Sigmoid colon (tissue), 4 donors: Measurements from ENCODE around the gene PRKAR2B.

Experiments used
- CTCF ChIP-seq, 4 experiments: fragments of 450-650 bp in 3 of 4; fragments of 200-600 bp in 1 of 4; IDR thresholded peaks; one replicate each; pipeline ENCODE4 v1.5.1; 2016 to 2019; ENCODE audit warnings: antibody characterized with exemption in 4 of 4, mild to moderate bottlenecking in 3 of 4, moderate library complexity in 2 of 4
- EP300 ChIP-seq, 4 donors: sonication (generic); formaldehyde crosslinking; IDR thresholded peaks; one replicate each; pipeline ENCODE4 v1.6.1; 2017; ENCODE audit warnings: antibody characterized with exemption in 4 of 4
- POLR2A ChIP-seq, 2 donors: fragments of 450-650 bp; IDR thresholded peaks; one replicate each; pipeline ENCODE4 v1.6.1; 2016; ENCODE audit warnings: antibody characterized with exemption in 2 of 2, mild to moderate bottlenecking in 2 of 2, moderate library complexity in 2 of 2
- POLR2AphosphoS5 ChIP-seq, 4 donors: sonication (generic); formaldehyde crosslinking; IDR thresholded peaks; one replicate each; pipeline ENCODE4 v1.6.1; 2017; ENCODE audit warnings: antibody characterized with exemption in 4 of 4

- TF ChIP-seq CTCF (IDR thresholded peaks at IDR 0.05) (no peak), EP300 (IDR thresholded peaks at IDR 0.05) (no peak), POLR2A (IDR thresholded peaks at IDR 0.05) (no peak), POLR2AphosphoS5 (IDR thresholded peaks at IDR 0.05) (no peak)
Observed at GRCh38 chr7:107152011-107152410, 107.5 kb downstream of the PRKAR2B start.
